ENCODE measurements around the gene C10orf62. TPM values are rescaled to one million over a fixed set of nuclear protein-coding genes. Genes with fewer than 3 reads are reported as not detected.
A peak's percentile ranks its signal among the peaks of the same experiment; 100 is the strongest.
"Not testable (repeated sequence)": the region's sequence is repeated elsewhere in the genome, so short reads cannot be mapped to it uniquely, and the experiment has no call there.

C10orf62 gene
- total RNA-seq, 1 donor from 2014 or later: 0.34 TPM

DNA sequence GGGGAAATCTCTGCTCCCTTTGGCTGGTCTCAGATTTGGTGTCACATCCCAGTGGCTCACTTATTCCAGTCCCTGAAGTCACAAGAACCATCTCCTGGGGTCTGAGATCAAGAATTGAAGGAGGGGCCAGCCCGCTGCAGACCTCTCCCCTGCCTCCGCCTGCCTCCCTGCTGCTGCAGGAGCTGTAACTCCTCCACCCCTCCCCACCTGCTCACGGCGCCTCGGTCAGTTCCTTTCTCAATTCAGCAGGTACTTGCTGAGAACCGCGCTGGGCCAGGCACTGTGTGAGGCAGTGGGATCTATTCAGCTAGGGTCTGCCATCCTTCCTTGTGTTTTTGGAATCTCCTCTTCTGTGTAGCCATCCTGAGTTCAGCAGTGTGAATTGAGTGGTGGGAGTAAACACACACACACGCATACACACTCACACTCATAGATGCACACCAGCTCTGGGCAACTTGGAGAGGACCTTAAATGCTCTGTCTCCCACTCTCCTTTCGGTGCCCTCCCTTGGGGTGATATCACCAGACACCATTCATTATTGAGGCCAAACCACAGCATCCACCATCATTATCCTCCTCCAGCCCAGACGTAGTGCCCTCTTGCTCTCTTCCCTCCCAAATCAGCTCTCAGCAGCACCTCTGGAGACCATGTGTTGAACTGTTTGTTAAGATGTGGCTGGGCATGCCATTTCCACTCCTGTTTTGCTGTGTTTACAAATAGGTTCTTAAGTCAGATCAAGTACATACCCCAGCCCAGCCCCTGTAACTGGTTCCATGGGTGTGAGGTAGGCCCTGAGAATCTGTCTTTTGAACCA, 39.0 kb upstream of the C10orf62 start:
- Mint-ChIP-seq H3K27me3 (no peaks in the 10 kb centered on the region), H3K36me3 (no peaks in the 10 kb centered on the region), H3K4me1 (ENCODE audit: unreplicated experiment) (peaks cover 44% of the 10 kb centered on the region), H3K9me3 (no peaks in the 10 kb centered on the region), H3K27ac (peak overlapping the region; percentile 82), H3K4me3 (peak overlapping the region; percentile 17)
- no peak for DNase-seq (ENCODE audit: extremely low spot score, unreplicated experiment)
- TF ChIP-seq, protein P1, sequence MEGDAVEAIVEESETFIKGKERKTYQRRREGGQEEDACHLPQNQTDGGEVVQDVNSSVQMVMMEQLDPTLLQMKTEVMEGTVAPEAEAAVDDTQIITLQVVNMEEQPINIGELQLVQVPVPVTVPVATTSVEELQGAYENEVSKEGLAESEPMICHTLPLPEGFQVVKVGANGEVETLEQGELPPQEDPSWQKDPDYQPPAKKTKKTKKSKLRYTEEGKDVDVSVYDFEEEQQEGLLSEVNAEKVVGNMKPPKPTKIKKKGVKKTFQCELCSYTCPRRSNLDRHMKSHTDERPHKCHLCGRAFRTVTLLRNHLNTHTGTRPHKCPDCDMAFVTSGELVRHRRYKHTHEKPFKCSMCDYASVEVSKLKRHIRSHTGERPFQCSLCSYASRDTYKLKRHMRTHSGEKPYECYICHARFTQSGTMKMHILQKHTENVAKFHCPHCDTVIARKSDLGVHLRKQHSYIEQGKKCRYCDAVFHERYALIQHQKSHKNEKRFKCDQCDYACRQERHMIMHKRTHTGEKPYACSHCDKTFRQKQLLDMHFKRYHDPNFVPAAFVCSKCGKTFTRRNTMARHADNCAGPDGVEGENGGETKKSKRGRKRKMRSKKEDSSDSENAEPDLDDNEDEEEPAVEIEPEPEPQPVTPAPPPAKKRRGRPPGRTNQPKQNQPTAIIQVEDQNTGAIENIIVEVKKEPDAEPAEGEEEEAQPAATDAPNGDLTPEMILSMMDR (conservative IDR thresholded peaks at IDR 0.05): no peak

DNA sequence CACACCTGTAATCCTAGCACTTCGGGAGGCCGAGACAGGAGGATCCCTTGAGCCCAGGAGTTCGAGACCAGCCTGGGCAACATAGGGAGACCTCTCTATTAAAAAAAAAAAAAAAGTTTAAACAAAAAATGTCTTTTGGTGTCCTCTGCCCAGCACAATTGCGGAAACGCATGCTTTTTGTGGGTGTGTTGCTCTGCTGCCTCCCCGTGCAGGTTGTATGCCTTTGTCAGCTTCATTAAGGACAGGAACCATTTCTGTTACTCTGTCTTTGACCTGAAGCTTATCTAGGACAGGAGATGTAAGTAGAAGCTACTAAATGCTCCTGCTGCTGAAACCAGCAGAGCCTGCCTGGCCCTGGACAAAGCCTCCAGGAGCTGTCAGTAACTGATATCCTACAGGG, 38.2 kb upstream of the C10orf62 start:
- TF ChIP-seq, protein P1 (conservative IDR thresholded peaks at IDR 0.05): no peak
- no peaks in the 10 kb centered on the region for H3K9me3 Mint-ChIP-seq
- H3K4me3 Mint-ChIP-seq: peak overlapping the region; percentile 57
- no peak for DNase-seq (ENCODE audit: extremely low spot score, unreplicated experiment)
- peaks cover 44% of the 10 kb centered on the region for H3K4me1 Mint-ChIP-seq (ENCODE audit: unreplicated experiment)
- H3K27me3 Mint-ChIP-seq: no peaks in the 10 kb centered on the region
- H3K36me3 Mint-ChIP-seq: no peaks in the 10 kb centered on the region
- H3K27ac Mint-ChIP-seq: peak overlapping the region; percentile 82

DNA sequence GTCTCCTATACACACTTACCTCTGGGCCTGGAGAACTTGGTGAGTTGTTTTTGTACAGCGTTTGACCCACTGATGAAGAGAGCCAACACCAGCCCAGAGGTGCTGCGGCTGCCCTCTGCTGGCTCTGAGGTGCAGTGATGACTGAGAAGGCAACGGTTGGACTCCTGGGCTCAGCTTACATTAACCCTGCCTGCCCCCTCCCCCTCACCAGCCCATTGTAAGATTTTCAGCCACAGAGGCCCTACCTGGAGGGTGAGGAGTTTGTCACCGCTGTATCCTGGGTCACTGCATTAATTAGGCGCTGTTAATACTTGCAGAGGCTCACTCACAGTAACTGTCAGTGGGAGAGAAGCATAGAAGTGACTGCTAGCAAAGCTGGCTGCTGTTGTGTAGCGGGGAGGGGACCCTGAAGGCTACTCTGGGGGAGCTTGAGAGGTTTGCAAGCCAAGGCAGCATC, 35.9 kb upstream of the C10orf62 start:
- no peak for DNase-seq (ENCODE audit: extremely low spot score, unreplicated experiment)
- H3K4me3 Mint-ChIP-seq: peak overlapping the region; percentile 62
- H3K36me3 Mint-ChIP-seq: no peaks in the 10 kb centered on the region
- peak overlapping the region; percentile 72 for H3K27ac Mint-ChIP-seq
- H3K27me3 Mint-ChIP-seq: no peaks in the 10 kb centered on the region
- H3K4me1 Mint-ChIP-seq (ENCODE audit: unreplicated experiment): peaks cover 27% of the 10 kb centered on the region
- TF ChIP-seq, protein P1 (conservative IDR thresholded peaks at IDR 0.05): peak; percentile 86
- no peaks in the 10 kb centered on the region for H3K9me3 Mint-ChIP-seq

DNA sequence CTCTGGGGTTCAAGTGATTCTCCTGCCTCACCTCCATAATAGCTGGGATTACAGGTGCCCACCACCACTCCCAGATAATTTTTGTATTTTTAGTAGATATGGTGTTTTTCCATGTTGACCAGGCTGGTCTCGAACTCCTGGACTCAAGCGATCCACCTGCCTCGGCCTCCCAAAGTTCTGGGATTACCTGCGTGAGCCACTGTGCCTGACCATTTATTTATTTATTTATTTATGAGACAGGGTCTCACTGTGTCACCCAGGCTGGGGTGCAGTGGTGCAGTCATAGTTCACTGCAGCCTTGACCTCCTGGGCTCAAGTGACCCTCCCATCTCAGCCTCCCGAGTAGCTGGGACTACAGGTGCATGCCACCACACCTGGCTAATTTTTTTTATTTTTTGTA, 35.2 kb upstream of the C10orf62 start:
- not testable (repeated sequence) for H3K4me3 Mint-ChIP-seq; H3K27ac Mint-ChIP-seq; H3K9me3 Mint-ChIP-seq; H3K36me3 Mint-ChIP-seq; DNase-seq (ENCODE audit: extremely low spot score, unreplicated experiment); H3K27me3 Mint-ChIP-seq
- peaks cover 23% of the 10 kb centered on the region for H3K4me1 Mint-ChIP-seq (ENCODE audit: unreplicated experiment)

DNA sequence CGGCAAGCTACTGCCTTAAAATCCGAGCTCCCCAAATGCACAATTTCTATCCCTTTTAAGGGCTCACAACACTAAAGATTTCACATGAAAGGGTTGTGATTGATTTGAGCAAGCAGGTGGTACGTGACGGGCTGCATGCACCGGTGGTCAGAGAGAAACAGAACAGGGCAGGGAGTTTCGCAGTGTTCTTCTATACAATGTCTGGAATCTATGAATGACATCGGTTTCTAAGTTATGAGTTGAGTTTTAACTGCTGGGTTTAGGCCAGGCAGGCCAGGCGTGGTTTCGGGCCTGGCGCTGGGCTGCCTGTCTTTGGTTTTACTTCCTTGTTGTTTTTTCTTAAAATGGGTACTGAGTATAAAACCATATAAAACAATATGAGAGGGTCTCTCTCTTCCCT, 34.0 kb upstream of the C10orf62 start:
- H3K4me1 Mint-ChIP-seq (ENCODE audit: unreplicated experiment): peaks cover 11% of the 10 kb centered on the region
- H3K4me3 Mint-ChIP-seq; DNase-seq (ENCODE audit: extremely low spot score, unreplicated experiment): not testable (repeated sequence)

DNA sequence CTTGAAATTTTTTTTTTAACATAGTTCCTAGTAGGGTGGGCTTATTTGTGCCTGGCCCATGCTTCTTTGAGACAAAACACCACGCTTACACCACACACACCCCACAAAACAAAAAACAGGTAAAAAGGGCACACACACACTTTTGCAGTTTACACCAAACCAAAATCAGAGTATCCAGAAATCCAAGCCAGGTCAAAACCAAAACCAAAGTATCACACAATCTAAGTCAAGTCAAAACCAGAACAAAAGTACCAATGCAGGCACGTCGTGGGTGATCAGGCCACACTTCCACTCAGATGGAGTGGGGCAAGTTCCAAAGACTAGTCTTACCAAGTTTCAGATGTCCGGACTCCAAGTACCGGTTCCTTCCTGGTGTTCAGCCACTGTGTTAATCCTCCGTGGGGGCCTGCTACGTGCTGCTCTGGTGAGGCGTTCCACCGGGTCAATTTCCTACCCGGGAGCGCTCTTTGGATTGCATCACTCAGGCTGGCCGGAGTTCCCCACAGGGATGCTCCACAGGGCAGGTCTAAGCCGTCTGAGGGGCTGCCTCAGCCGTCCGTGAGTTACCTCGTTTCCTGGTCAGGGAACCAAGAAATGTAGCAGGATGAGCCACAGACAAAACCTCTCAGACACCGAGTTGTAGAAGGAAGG, 28.7 kb upstream of the C10orf62 start:
- H3K4me3 Mint-ChIP-seq; H3K27ac Mint-ChIP-seq; DNase-seq (ENCODE audit: extremely low spot score, unreplicated experiment); H3K36me3 Mint-ChIP-seq; H3K27me3 Mint-ChIP-seq; H3K4me1 Mint-ChIP-seq (ENCODE audit: unreplicated experiment): not testable (repeated sequence)
- peaks cover 14% of the 10 kb centered on the region for H3K9me3 Mint-ChIP-seq

More for the DNA sequence above, 34.0 kb upstream of the C10orf62 start:
- H3K27me3 Mint-ChIP-seq, H3K27ac Mint-ChIP-seq, H3K36me3 Mint-ChIP-seq, H3K9me3 Mint-ChIP-seq: not testable (repeated sequence)

DNA sequence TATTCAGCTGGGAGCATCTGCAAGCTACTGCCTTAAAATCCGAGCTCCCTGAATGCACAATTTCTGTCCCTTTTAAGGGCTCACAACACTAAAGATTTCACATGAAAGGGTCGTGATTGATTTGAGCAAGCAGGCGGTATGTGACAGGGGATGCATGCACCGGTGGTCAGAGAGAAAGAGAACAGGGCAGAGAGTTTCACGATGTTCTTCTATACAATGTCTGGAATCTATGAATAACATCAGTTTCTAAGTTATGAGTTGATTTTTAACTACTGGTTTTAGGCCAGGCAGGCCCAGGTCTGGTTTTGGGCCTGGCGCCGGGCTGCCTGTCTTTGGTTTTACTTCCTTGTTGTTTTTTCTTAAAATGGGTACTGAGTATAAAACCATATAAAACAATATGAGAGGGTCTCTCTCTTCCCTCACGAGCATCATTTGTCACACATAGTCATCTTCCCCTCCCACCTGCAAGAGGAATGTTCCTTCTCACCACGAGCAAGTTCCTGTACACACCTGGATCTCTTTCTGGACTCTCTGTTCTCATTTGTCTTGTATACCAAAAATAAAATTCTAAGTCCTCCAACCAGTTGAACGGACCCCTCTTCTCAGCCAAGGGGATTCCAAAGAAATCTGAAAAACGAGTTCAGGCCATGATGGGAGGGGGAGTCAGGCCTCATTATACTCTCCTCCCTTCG, 28.0 kb upstream of the C10orf62 start:
- not testable (repeated sequence) for DNase-seq (ENCODE audit: extremely low spot score, unreplicated experiment); H3K4me3 Mint-ChIP-seq; H3K4me1 Mint-ChIP-seq (ENCODE audit: unreplicated experiment); H3K27me3 Mint-ChIP-seq; H3K36me3 Mint-ChIP-seq; H3K27ac Mint-ChIP-seq
- peaks cover 14% of the 10 kb centered on the region for H3K9me3 Mint-ChIP-seq

DNA sequence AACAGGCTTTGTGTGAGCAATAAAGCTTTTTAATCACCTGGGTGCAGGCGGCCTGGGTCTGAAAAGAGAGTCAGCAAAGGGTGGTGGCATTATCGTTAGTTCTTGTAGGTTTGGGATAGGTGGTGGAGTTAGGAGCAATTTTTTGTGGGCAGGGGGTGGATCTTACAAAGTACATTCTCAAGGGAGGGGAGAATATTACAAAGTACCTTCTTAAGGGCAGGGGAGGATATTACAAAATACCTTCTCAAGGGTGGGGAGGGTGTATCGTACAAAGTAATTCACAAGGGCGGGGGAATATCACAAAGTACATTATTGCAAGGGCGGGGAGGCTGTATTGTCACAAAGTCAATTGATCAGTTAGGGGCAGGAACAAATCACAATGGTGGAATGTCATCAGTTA, 27.2 kb upstream of the C10orf62 start:
- not testable (repeated sequence) for H3K4me3 Mint-ChIP-seq; H3K4me1 Mint-ChIP-seq (ENCODE audit: unreplicated experiment); H3K27me3 Mint-ChIP-seq; DNase-seq (ENCODE audit: extremely low spot score, unreplicated experiment); H3K36me3 Mint-ChIP-seq
- Mint-ChIP-seq H3K27ac (peak overlapping the region; percentile 28), H3K9me3 (peaks cover 14% of the 10 kb centered on the region)
